Subcutaneous abdominal adipose tissue (tissue), 5 donors: Measurements from ENCODE around the gene CHCHD6.

Experiments used
- H3K27ac ChIP-seq: one replicate; pipeline ENCODE4 v1.7.0; 2013; ENCODE audit warnings: low read depth, mild to moderate bottlenecking, inconsistent platforms, low read length, moderate library complexity
- H3K27me3 ChIP-seq, 5 donors: one replicate each; pipeline ENCODE4 v1.7.0; 2013; ENCODE audit warnings: low read length in 5 of 5, inconsistent platforms in 1 of 5; ENCODE audit not compliant: control insufficient read depth in 5 of 5, insufficient read depth in 4 of 5
- H3K36me3 ChIP-seq, 5 donors: one replicate each; pipeline ENCODE4 v1.7.0; 2013; ENCODE audit warnings: low read length in 5 of 5; ENCODE audit not compliant: control insufficient read depth in 5 of 5, insufficient read depth in 5 of 5
- H3K4me1 ChIP-seq, 5 donors: one replicate each; pipeline ENCODE4 v1.7.0; 2013; ENCODE audit warnings: low read length in 5 of 5, mild to moderate bottlenecking in 3 of 5, moderate library complexity in 1 of 5; ENCODE audit not compliant: control insufficient read depth in 5 of 5, insufficient read depth in 5 of 5
- H3K4me3 ChIP-seq, 5 donors: one replicate each; pipeline ENCODE4 v1.7.0; 2013; ENCODE audit warnings: low read length in 5 of 5, low read depth in 1 of 5
- H3K9ac ChIP-seq, 5 donors: one replicate each; pipeline ENCODE4 v1.7.0; 2013; ENCODE audit warnings: low read length in 5 of 5, mild to moderate bottlenecking in 4 of 5, moderate library complexity in 3 of 5
- H3K9me3 ChIP-seq, 5 donors: one replicate each; pipeline ENCODE4 v1.7.0; 2013; ENCODE audit warnings: low read length in 5 of 5; ENCODE audit not compliant: control insufficient read depth in 5 of 5
- donor health status: healthy.
- donor health status: healthy.
- donor health status: healthy.
- donor health status: healthy.
- donor health status: healthy.

Gene CHCHD6

DNA sequence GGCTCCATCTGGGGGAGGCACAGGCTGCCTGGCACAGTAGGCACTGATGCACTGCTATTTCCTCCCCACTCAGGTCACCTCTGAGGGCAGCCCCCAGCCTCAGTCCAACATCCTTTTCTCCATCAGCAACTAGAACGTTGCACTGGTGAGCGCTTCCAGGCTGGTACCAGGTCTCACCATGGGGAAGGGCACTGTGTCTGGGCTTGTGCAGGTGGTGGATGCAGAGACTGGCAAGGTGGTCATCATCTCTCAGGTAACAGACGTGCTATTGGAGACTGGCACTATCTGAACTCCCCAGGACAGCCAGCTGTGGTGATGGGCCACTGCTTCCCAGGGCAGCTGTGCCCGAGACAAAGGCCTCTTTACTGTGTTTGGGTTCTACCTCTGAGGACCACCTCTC is 40.8 kb upstream of the CHCHD6 start:
- no peaks in the 10 kb centered on the region for H3K36me3 ChIP-seq

DNA sequence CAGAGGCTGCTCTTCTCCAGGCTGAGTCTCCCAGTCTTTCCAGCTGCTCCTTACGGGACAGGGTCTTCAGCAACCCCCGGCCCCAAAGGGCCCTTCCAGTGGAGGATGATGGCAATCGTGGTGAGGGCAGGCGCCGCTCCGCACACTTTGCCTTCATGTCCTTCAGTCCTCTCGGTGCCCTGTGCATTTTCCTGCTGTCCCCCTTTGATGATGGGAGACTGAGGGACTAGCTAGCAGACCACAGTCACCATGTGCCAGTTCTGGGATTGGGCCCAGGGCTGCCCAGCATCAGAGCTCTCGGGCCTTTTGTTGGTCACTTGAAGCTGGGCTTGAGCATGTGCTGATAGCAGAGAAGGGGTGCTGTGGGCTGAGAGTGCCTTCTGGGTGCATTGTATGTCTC is 40.3 kb upstream of the CHCHD6 start:
- H3K4me3 ChIP-seq: no peak overlapping the region
- H3K9me3 ChIP-seq: peaks cover 0 to under 1% (median 0%) of the 10 kb centered on the region in 5 donors
- peaks cover 0 to 25% (median 12%) of the 10 kb centered on the region in 5 donors for H3K27me3 ChIP-seq
- no peak overlapping the region for H3K9ac ChIP-seq
- no peak overlapping the region for H3K27ac ChIP-seq
- peaks cover 2 to 17% (median 11%) of the 10 kb centered on the region in 5 donors for H3K4me1 ChIP-seq
- no peaks in the 10 kb centered on the region for H3K36me3 ChIP-seq

More for the DNA sequence above, 40.8 kb upstream of the CHCHD6 start:
- Histone ChIP-seq H3K4me3 (no peak overlapping the region), H3K27me3 (peaks cover 0 to 25% (median 14%) of the 10 kb centered on the region in 5 donors), H3K9ac (no peak overlapping the region), H3K27ac (no peak overlapping the region), H3K9me3 (peaks cover 0 to 2% (median 0%) of the 10 kb centered on the region in 5 donors), H3K4me1 (peaks cover 2 to 17% (median 11%) of the 10 kb centered on the region in 5 donors)

GRCh38 chr3:126664591-126665214 is 39.3 kb upstream of the CHCHD6 start:
- Histone ChIP-seq H3K27me3 (peaks cover 0 to 25% (median 12%) of the 10 kb centered on the region in 5 donors), H3K27ac (no peak overlapping the region), H3K4me1 (peaks cover 2 to 17% (median 11%) of the 10 kb centered on the region in 5 donors), H3K36me3 (no peaks in the 10 kb centered on the region), H3K4me3 (no peak overlapping the region), H3K9ac (no peak overlapping the region), H3K9me3 (no peaks in the 10 kb centered on the region)

- Histone ChIP-seq H3K36me3 (no peaks in the 10 kb centered on the region), H3K27ac (no peak overlapping the region), H3K4me3 (no peak overlapping the region), H3K9ac (no peak overlapping the region), H3K4me1 (peaks cover 2 to 17% (median 11%) of the 10 kb centered on the region in 5 donors), H3K27me3 (peaks cover 0 to 20% (median 8%) of the 10 kb centered on the region in 5 donors), H3K9me3 (no peaks in the 10 kb centered on the region)
These were observed 38.7 kb upstream of the CHCHD6 start for GRCh38 chr3:126665221-126665936.

DNA sequence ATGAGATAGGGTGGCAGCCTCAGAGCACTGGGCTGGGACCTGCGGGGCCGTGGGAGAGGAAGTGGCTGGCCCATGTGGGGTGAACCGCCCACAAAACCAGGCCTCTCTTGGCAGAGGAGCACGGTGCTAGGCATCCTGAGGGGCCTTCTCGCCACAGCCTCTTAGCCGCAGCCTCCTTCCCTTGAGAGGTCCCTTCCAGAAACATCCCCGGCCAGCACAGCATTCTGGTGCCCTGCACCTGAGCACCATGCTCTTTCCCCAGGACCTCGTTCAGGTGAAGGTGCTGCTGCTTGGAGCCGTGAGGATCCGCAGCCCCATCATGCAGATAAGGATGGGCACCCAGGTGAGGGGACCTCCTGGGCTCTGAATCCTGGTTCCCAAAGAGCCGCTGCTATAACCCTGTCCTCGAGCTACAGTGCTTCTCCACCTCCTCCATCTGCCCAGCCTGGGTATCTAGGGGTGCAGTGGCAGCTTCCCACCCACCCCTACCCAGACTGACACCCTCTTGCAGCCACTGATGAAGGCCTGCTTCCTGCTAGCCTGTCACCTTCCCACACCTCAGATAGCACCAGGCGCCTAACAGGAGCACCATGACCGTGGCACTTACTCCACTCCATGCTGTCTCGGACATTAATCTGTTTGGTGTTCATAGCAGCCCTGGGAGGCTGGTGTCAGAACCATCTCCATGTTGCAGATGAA is 37.9 kb upstream of the CHCHD6 start:
- Histone ChIP-seq H3K4me3 (no peak overlapping the region), H3K4me1 (peaks cover 2 to 17% (median 11%) of the 10 kb centered on the region in 5 donors), H3K9me3 (no peaks in the 10 kb centered on the region), H3K9ac (no peak overlapping the region), H3K27me3 (peaks cover 0 to 12% (median 5%) of the 10 kb centered on the region in 5 donors), H3K27ac (no peak overlapping the region), H3K36me3 (no peaks in the 10 kb centered on the region)

GRCh38 chr3:126666658-126667528 is 37.1 kb upstream of the CHCHD6 start:
- H3K4me3 ChIP-seq: no peak overlapping the region
- no peaks in the 10 kb centered on the region for H3K36me3 ChIP-seq
- H3K27me3 ChIP-seq: peaks cover 0 to 7% (median 2%) of the 10 kb centered on the region in 5 donors
- H3K4me1 ChIP-seq: peaks cover 2 to 17% (median 11%) of the 10 kb centered on the region in 5 donors
- H3K9ac ChIP-seq: no peak overlapping the region
- no peaks in the 10 kb centered on the region for H3K9me3 ChIP-seq
- H3K27ac ChIP-seq: no peak overlapping the region

- Histone ChIP-seq H3K4me1 (peaks cover 2 to 17% (median 11%) of the 10 kb centered on the region in 5 donors), H3K9me3 (no peaks in the 10 kb centered on the region), H3K27me3 (peaks cover 0 to 5% (median 0%) of the 10 kb centered on the region in 5 donors), H3K9ac (no peak overlapping the region), H3K27ac (no peak overlapping the region), H3K36me3 (no peaks in the 10 kb centered on the region), H3K4me3 (no peak overlapping the region)
These were observed 36.2 kb upstream of the CHCHD6 start for GRCh38 chr3:126667631-126668449.

DNA sequence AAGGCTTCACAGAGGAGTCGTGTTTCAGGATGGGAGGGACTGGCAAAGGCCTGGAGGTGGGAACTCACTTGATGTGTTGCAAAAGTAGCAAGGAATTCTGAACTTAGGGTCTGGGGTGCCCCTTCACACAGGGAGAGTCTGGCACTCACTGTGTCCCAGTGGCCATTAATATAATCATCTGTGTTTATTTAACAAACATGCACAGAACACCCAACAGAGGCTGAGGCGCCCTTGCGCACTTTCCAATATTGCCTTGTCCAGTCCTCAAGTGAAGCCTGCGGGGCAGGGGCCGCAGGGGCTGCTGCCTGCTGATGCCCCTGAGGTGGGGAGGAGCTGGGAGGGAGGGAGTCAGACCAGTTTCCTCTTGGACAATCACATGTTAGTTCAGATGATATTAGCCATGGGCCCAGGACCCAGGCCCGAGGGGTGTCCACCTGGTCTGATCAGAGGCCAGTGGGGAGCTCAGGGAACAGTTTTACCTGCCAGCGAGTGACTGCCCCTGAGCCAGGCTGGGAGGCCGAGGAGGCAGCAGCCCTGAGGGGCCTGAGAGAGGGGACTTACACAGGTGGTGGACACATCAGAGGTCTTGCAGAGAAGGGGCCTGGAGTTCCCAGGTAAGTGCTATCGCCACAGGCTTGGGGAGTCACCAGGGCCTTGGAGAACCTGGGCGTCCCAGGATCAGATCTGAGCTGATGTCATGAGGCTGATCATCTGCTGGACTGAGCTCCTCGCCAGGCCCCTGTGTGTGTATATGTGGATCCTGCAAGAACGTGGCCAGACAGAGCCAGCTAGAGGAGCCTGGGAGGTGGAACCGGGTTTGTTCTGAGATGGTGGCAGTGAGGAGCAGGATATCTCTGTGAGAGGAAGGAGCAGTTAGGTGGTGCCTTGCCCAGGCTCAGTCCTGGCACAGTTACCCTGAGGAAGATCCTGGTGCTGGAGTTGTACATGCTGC is 35.3 kb upstream of the CHCHD6 start:
- Histone ChIP-seq H3K9me3 (peaks cover under 1 to 7% (median 2%) of the 10 kb centered on the region in 5 donors), H3K4me3 (no peak overlapping the region), H3K4me1 (peaks cover 2 to 17% (median 11%) of the 10 kb centered on the region in 5 donors), H3K27me3 (no peaks in the 10 kb centered on the region), H3K36me3 (no peaks in the 10 kb centered on the region), H3K27ac (no peak overlapping the region), H3K9ac (no peak overlapping the region)
